Activated B cell treated with CpG ODN at 0.5 μM for 24 hours (primary cell): ENCODE measurements around the gene WIPI1. TPM values are rescaled to one million over a fixed set of nuclear protein-coding genes. Genes with fewer than 3 reads are reported as not detected.

Experiments
- ATAC-seq: fragments of 200-7000 bp; cut with Tn5 transposase; one replicate; pipeline ENCODE4 v1.10.0; 2021; ENCODE audit warnings: low read depth, mild to moderate bottlenecking, moderate library complexity
- CTCF ChIA-PET: fragments of 350-600 bp; sonication (Branson Sonifier 250); formaldehyde crosslinking; loops from one replicate; lab custom pipeline; 2021; ENCODE audit warnings: antibody characterized with exemption; lab: Charles Lee
- POLR2A ChIA-PET: fragments of 350-600 bp; sonication (Branson Sonifier 250); formaldehyde crosslinking; loops from one replicate; lab custom pipeline; 2021; ENCODE audit warnings: antibody characterized with exemption; lab: Charles Lee
- DNase-seq: peaks from one replicate; pipeline ENCODE4 v3.0.0; 2022
- H3K27ac Mint-ChIP-seq: one replicate; pipeline ENCODE4 v1.8.0; 2020; ENCODE audit warnings: mixed read lengths
- H3K27me3 Mint-ChIP-seq: one replicate; pipeline ENCODE4 v1.8.0; 2021; ENCODE audit warnings: mixed read lengths
- H3K36me3 Mint-ChIP-seq: one replicate; pipeline ENCODE4 v1.8.0; 2021; ENCODE audit warnings: low read depth, mixed read lengths
- H3K4me1 Mint-ChIP-seq: one replicate; pipeline ENCODE4 v1.8.0; 2021; ENCODE audit warnings: mixed read lengths
- H3K4me3 Mint-ChIP-seq: one replicate; pipeline ENCODE4 v1.8.0; 2020; ENCODE audit warnings: mild to moderate bottlenecking, mixed read lengths
- H3K9me3 Mint-ChIP-seq: one replicate; pipeline ENCODE4 v1.8.0; 2020; ENCODE audit warnings: mixed read lengths
- CTCF ChIP-seq: fragments of 200-600 bp; IDR thresholded peaks from one replicate; pipeline ENCODE4 v1.8.0; 2022; ENCODE audit warnings: antibody characterized with exemption, mild to moderate bottlenecking
- intact Hi-C: fragments of 100-400 bp; cut with micrococcal nuclease; formaldehyde crosslinking; loops from one replicate; pipeline ENCODE4 v1.15.1; 2024
- total RNA-seq: library from RNA; stranded (reverse); gene quantifications from 2 replicates; pipeline ENCODE4 v1.2.3, GENCODE V29; 2022

WIPI1 gene
- total RNA-seq, 1 donor from 2014 or later: 9.8 TPM

DNA sequence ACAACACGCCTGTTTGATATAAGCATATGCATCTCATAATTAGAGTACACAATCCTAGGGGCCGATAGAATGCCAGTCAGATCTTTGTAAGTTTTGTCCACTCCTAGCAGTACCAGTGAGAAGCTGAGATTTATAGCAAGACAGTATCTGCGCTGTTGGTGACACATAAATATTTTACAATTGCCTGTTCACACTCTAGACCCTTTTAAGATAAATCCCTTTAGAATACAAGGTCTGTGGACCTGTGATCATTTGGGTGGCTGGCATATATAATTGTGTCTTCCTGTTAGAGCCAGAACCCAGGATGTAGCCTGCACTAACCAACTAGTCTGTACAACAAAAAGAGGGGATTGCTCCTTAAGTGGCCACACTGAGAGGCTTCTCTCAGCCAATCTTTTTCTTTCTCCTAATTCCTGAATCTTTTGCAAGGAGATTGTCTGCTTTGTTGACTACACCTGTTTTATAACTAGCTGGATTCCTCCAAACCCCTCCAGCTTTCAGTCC, 74.7 kb downstream of the WIPI1 start:
- Mint-ChIP-seq H3K4me3 (no peak overlapping the region), H3K36me3 (no peaks in the 10 kb centered on the region), H3K27me3 (peaks cover 8% of the 10 kb centered on the region), H3K27ac (no peak overlapping the region), H3K9me3 (no peaks in the 10 kb centered on the region), H3K4me1 (no peaks in the 10 kb centered on the region)
- no peak for TF ChIP-seq CTCF
- DNase-seq (no peak), ATAC-seq (no peak)
- intact Hi-C loops: no loop called here
- ChIA-PET POLR2A (no interaction called here), CTCF (no interaction called here)

GRCh38 chr17:68381076-68381900, 76.0 kb downstream of the WIPI1 start:
- POLR2A ChIA-PET: no interaction called here
- peaks cover 8% of the 10 kb centered on the region for H3K27me3 Mint-ChIP-seq
- DNase-seq (no peak), ATAC-seq (peak; percentile 34)
- CTCF ChIA-PET: no interaction called here
- H3K4me1 Mint-ChIP-seq: no peaks in the 10 kb centered on the region
- intact Hi-C loops: no loop called here
- H3K36me3 Mint-ChIP-seq: no peaks in the 10 kb centered on the region
- H3K4me3 Mint-ChIP-seq: no peak overlapping the region
- no peak overlapping the region for H3K27ac Mint-ChIP-seq
- no peak for TF ChIP-seq CTCF
- H3K9me3 Mint-ChIP-seq: no peaks in the 10 kb centered on the region

- no peak overlapping the region for H3K4me3 Mint-ChIP-seq
- no peak for DNase-seq
- TF ChIP-seq CTCF: no peak
- H3K27ac Mint-ChIP-seq: no peak overlapping the region
- no peaks in the 10 kb centered on the region for H3K36me3 Mint-ChIP-seq
- H3K4me1 Mint-ChIP-seq: no peaks in the 10 kb centered on the region
- CTCF ChIA-PET: no interaction called here
- POLR2A ChIA-PET: interaction anchor here (0.6 kb wide), 1 partner anchor 383 kb away, joined by 4 read pairs; no protein-coding TSS in a partner anchor
- peaks cover 8% of the 10 kb centered on the region for H3K27me3 Mint-ChIP-seq
- intact Hi-C loops: no loop called here
- ATAC-seq: no peak
- H3K9me3 Mint-ChIP-seq: no peaks in the 10 kb centered on the region
Observed at GRCh38 chr17:68379692-68380677, 77.3 kb downstream of the WIPI1 start.

DNA sequence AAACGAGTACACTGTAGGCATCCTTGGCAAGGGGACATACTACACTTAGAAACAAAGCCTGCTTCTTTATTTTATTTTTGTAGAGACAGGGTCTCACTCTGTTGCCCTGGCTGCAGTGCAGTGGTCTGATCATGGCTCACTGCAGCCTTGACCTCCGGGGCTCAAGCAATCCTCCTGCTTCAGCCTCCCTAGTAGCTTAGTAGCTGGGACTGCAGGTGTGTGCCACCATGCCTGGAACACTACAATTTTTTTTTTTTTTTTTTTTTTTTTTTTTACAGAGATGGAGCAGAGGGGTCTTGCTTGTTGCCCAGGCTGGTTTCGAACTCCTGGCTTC, 78.2 kb downstream of the WIPI1 start:
- no peak for TF ChIP-seq CTCF
- Mint-ChIP-seq H3K27me3 (peaks cover 4% of the 10 kb centered on the region), H3K4me3 (no peak overlapping the region), H3K4me1 (no peaks in the 10 kb centered on the region), H3K36me3 (no peaks in the 10 kb centered on the region), H3K9me3 (no peaks in the 10 kb centered on the region), H3K27ac (no peak overlapping the region)
- intact Hi-C loops: no loop called here
- ChIA-PET POLR2A (no interaction called here), CTCF (no interaction called here)
- no peak for ATAC-seq
- DNase-seq: no peak
